Measurements from ENCODE around the gene MARS2.

- TF ChIP-seq CTCF (tag by site-specific recombination; IDR thresholded peaks at IDR 0.05) (no peak), ZNF146 (tag by site-specific recombination; IDR thresholded peaks at IDR 0.05) (no peak), KLF8 (tag by site-specific recombination; IDR thresholded peaks at IDR 0.05) (no peak), ZNF664 (tag by site-specific recombination; IDR thresholded peaks at IDR 0.05) (no peak), ZFHX2 (tag by site-specific recombination; conservative IDR thresholded peaks at IDR 0.05) (no peak), ZNF221 (tag by site-specific recombination; IDR thresholded peaks at IDR 0.05; ENCODE audit: borderline replicate concordance) (no peak), ZNF518A (tag by site-specific recombination; conservative IDR thresholded peaks at IDR 0.05; ENCODE audit: low read depth) (no peak), ZNF837 (tag by site-specific recombination; IDR thresholded peaks at IDR 0.05) (no peak)
Measured at GRCh38 chr2:197673606-197674005, 31.6 kb upstream of the MARS2 start.
